GM23248 (cell line): ENCODE data around the gene PLCL2. TPM values are rescaled to one million over a fixed set of nuclear protein-coding genes. Genes with fewer than 3 reads are reported as not detected.
A peak's percentile ranks its signal among the peaks of the same experiment; 100 is the strongest.

Experiments
- DNase-seq: peaks from one replicate; pipeline ENCODE4 v3.0.0-alpha.2; 2015
- H2AFZ ChIP-seq: fragments of 200-600 bp; sonication (generic); 2 replicates; pipeline ENCODE4 v1.6.1; 2016; ENCODE audit warnings: antibody characterized with exemption
- H3F3A ChIP-seq: fragments of 200-600 bp; sonication (generic); 2 replicates; pipeline ENCODE4 v1.6.1; 2016; ENCODE audit warnings: mild to moderate bottlenecking, antibody characterized with exemption, mixed run types; ENCODE audit not compliant: insufficient read depth
- H3K27ac ChIP-seq: fragments of 200-600 bp; sonication (generic); 2 replicates; pipeline ENCODE4 v1.5.1; 2016; ENCODE audit warnings: mild to moderate bottlenecking
- H3K27me3 ChIP-seq: fragments of 200-600 bp; sonication (generic); replicated peaks from 2 replicates; pipeline ENCODE4 v1.6.1; 2016; ENCODE audit warnings: mild to moderate bottlenecking; ENCODE audit not compliant: insufficient read depth
- H3K36me3 ChIP-seq: fragments of 200-600 bp; sonication (generic); 2 replicates; pipeline ENCODE4 v1.6.1; 2016; ENCODE audit warnings: low read depth, mild to moderate bottlenecking
- H3K4me1 ChIP-seq: fragments of 200-600 bp; sonication (generic); 2 replicates; pipeline ENCODE4 v1.6.1; 2016; ENCODE audit warnings: mild to moderate bottlenecking; ENCODE audit not compliant: insufficient read depth
- H3K4me2 ChIP-seq: fragments of 200-600 bp; sonication (generic); one replicate; pipeline ENCODE4 v1.6.1; 2016; ENCODE audit warnings: mild to moderate bottlenecking; ENCODE audit not compliant: unreplicated experiment
- H3K4me3 ChIP-seq: fragments of 200-600 bp; sonication (generic); 2 replicates; pipeline ENCODE4 v1.5.1; 2016; ENCODE audit warnings: mild to moderate bottlenecking
- H3K79me2 ChIP-seq: fragments of 200-600 bp; sonication (generic); 2 replicates; pipeline ENCODE4 v1.6.1; 2016; ENCODE audit warnings: mild to moderate bottlenecking; ENCODE audit not compliant: insufficient read depth
- H3K9ac ChIP-seq: fragments of 200-600 bp; sonication (generic); 2 replicates; pipeline ENCODE4 v1.6.1; 2016; ENCODE audit warnings: mild to moderate bottlenecking
- H3K9me2 ChIP-seq: fragments of 200-600 bp; sonication (generic); 2 replicates; pipeline ENCODE4 v1.6.1; 2016; ENCODE audit warnings: mixed run types, mild to moderate bottlenecking, moderate library complexity; ENCODE audit not compliant: insufficient read depth
- H3K9me3 ChIP-seq: fragments of 200-600 bp; sonication (generic); one replicate; pipeline ENCODE4 v1.6.1; 2017; ENCODE audit warnings: low read depth
- H4K20me1 ChIP-seq: fragments of 200-600 bp; sonication (generic); 2 replicates; pipeline ENCODE4 v1.6.0; 2016; ENCODE audit not compliant: insufficient read depth
- EZH2 ChIP-seq: fragments of 200-600 bp; sonication (generic); IDR thresholded peaks from 2 replicates; pipeline ENCODE4 v1.6.1; 2018; ENCODE audit warnings: antibody characterized with exemption, mild to moderate bottlenecking; ENCODE audit not compliant: insufficient read depth, poor library complexity, severe bottlenecking
- EZH2phosphoT487 ChIP-seq: fragments of 200-600 bp; sonication (generic); IDR thresholded peaks from 2 replicates; pipeline ENCODE4 v1.6.1; 2018; ENCODE audit warnings: antibody characterized with exemption, moderate library complexity, mild to moderate bottlenecking, low read depth; ENCODE audit not compliant: insufficient read depth
- WGBS, 2 experiments: methylation state at CpG; one replicate each; pipeline ENCODE4 v1.1.6; 2015 to 2017; ENCODE audit warnings: low lambda C conversion rate in 2 of 2, low coverage in 1 of 2; ENCODE audit errors: missing lambda C conversion rate in 2 of 2; 5-methylcytosine and 5-hydroxymethylcytosine counted together
- in situ Hi-C: fragments of 300-500 bp; cut with MboI; formaldehyde crosslinking; loops from 2 replicates; pipeline ENCODE4 v1.15.0; 2020
- polyA plus RNA-seq: library from polyadenylated mRNA; unstranded; fragments of >200 nt; fragmentation: Nextera tagmentation; extraction: Ambion mirVana; gene quantifications from 2 replicates; pipeline ENCODE4 v1.2.1, GENCODE V29; 2016
- total RNA-seq: library from RNA; depleted of rRNA; stranded (reverse); fragments of >200 nt; shearing (Covaris generic); gene quantifications from 2 replicates; pipeline ENCODE4 v1.2.3, GENCODE V29; 2014

Gene PLCL2
- total and polyA plus RNA-seq, 2 experiments from 2014 or later = 1.4 to 5.1 TPM

DNA sequence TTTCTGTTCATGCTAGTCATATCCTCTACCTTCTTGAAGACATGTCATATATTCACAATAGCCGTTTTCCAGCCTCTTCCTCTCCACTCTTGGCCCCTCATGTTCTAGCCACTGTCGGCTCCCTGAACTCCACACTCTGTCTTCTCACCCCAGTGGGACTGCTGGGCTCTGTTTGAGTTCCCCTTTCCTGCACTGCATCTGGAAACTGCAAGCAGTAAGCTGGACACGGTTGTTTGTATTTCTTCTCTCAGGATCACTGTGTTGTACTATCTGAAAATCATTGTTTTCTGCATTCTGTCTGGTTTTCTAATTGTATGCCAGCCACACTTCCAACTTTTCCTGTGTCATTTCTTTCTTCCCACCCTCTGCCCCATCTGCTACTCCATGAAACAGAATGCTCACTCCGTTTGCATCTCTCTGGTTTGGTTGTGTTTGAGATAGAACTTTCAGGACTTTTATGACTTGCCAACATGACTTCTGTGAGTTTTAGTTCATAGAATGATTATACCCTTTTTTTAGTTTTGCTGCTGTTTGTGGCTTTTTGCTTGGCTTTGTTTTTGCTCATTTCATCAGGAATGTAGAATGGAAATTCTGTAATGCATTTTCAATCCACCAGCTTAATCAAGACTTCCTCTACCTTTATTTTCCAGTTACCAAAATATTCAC lies 192.3 kb downstream of the PLCL2 start:
- Histone ChIP-seq H3K9me2 (no peaks in the 10 kb centered on the region), H4K20me1 (no peaks in the 10 kb centered on the region), H3K36me3 (no peaks in the 10 kb centered on the region), H3K4me3 (no peak overlapping the region), H3K79me2 (no peaks in the 10 kb centered on the region), H2AFZ (no peak overlapping the region), H3K9ac (no peak overlapping the region), H3F3A (no peaks in the 10 kb centered on the region), H3K27me3 (no peaks in the 10 kb centered on the region), H3K9me3 (no peaks in the 10 kb centered on the region), H3K27ac (no peak overlapping the region), H3K4me2 (no peak overlapping the region), H3K4me1 (no peaks in the 10 kb centered on the region)
- DNase-seq = no peak
- WGBS, 2 experiments = 34 to 39% methylated on average over 4 of the region's 4 CpGs
- in situ Hi-C loops = no loop called here
- no peak for TF ChIP-seq EZH2
- TF ChIP-seq EZH2phosphoT487 = no peak

DNA sequence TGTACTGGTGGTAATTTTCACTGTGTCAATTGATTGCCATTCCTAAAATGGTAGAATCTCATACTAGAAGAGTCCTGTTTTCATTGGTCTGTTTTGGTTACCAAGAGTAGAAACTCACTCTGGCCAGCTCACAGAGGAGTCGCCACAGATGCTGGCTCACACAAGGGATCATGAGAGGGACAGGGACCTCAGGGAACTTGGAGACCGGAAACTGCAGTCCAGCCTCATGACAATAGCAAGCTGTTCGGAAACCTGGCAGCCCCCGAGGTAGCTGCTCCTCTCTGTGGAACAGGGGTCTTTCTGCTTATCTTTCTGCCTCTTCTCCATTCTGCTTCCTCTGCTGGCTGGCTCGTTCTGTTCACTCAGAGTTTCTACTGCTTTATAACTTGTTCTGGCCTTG lies 192.9 kb downstream of the PLCL2 start:
- Histone ChIP-seq H3K9me2 (no peaks in the 10 kb centered on the region), H3K4me1 (no peaks in the 10 kb centered on the region), H3K36me3 (no peaks in the 10 kb centered on the region), H2AFZ (no peak overlapping the region), H3K9ac (no peak overlapping the region), H3K9me3 (no peaks in the 10 kb centered on the region), H3K4me2 (no peak overlapping the region), H3K79me2 (no peaks in the 10 kb centered on the region), H3F3A (no peaks in the 10 kb centered on the region), H4K20me1 (no peaks in the 10 kb centered on the region), H3K27ac (no peak overlapping the region), H3K27me3 (no peaks in the 10 kb centered on the region), H3K4me3 (no peak overlapping the region)
- WGBS, 2 experiments = 70 to 71% methylated on average over 5 of the region's 5 CpGs
- TF ChIP-seq EZH2phosphoT487 (no peak), EZH2 (no peak)
- peak; percentile 7 for DNase-seq
- in situ Hi-C loops = no loop called here

DNA sequence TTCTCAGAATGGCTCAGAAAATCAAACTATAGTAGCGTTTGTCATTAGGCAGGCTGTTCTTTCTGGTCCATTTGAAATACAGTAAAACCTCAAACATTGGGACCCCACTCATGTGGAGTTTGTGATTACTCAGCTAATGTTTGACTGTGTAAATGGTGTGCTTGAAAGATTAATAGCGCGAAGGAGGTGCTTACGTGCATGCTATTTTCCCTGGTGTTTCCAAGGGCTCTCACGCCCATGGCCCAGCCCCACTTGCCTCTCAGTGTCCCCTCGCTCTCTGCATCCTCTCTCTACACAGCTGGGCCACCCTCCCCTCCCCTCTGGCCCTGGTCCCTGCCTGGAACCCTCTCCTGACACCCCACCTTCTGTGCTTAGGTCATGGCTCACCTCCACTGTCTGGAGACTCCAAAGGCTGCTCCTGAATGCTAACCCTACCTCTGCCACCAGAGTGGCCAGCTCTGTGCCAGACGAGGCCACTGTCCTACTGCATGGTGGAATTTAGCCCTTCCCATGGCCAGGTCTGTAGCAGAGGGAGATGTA lies 194.2 kb downstream of the PLCL2 start:
- no peaks in the 10 kb centered on the region for H3F3A ChIP-seq
- no peaks in the 10 kb centered on the region for H3K79me2 ChIP-seq
- H3K27me3 ChIP-seq = no peaks in the 10 kb centered on the region
- H3K36me3 ChIP-seq = no peaks in the 10 kb centered on the region
- no peaks in the 10 kb centered on the region for H3K9me3 ChIP-seq
- no peak overlapping the region for H3K9ac ChIP-seq
- WGBS, 2 experiments = 91 to 93% methylated on average over 7 of the region's 7 CpGs
- no peak overlapping the region for H3K4me3 ChIP-seq
- no peak overlapping the region for H3K27ac ChIP-seq
- in situ Hi-C loops = no loop called here
- no peak overlapping the region for H3K4me2 ChIP-seq
- H3K4me1 ChIP-seq = no peaks in the 10 kb centered on the region
- TF ChIP-seq EZH2 (no peak), EZH2phosphoT487 (no peak)
- no peaks in the 10 kb centered on the region for H3K9me2 ChIP-seq
- no peaks in the 10 kb centered on the region for H4K20me1 ChIP-seq
- H2AFZ ChIP-seq = no peak overlapping the region
- DNase-seq = no peak

DNA sequence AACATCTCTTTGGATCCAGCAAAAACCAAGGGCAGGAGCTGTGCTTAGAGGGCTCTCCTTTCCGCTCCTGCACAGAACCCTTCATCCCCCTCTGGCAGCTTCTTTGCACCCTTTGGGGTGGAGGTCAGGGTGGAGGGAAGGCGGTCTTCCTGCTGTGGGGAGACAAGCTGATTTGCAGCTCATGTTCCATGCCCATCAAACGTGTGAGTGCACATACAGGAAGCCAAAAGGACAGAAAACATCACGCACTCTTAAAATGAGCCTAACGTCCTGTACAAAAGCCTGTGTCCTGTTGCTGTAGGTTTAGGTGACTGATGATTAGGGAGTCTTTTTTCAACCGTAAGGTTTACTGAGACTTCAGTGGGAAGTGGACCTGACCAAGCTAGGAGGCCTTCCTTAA lies 195.2 kb downstream of the PLCL2 start:
- 81 to 84% methylated on average over 6 of the region's 6 CpGs for WGBS, 2 experiments
- Histone ChIP-seq H3K27me3 (no peaks in the 10 kb centered on the region), H3K9me3 (no peaks in the 10 kb centered on the region), H3K36me3 (no peaks in the 10 kb centered on the region), H3K79me2 (no peaks in the 10 kb centered on the region), H3K4me3 (no peak overlapping the region), H3F3A (no peaks in the 10 kb centered on the region), H3K9ac (no peak overlapping the region), H3K4me2 (no peak overlapping the region), H2AFZ (no peak overlapping the region), H4K20me1 (no peaks in the 10 kb centered on the region), H3K27ac (no peak overlapping the region), H3K9me2 (no peaks in the 10 kb centered on the region), H3K4me1 (no peaks in the 10 kb centered on the region)
- in situ Hi-C loops = no loop called here
- no peak for TF ChIP-seq EZH2
- no peak for TF ChIP-seq EZH2phosphoT487
- DNase-seq = no peak

GRCh38 chr3:17081520-17081919 lies 196.8 kb downstream of the PLCL2 start:
- Histone ChIP-seq H3K9me2 (no peaks in the 10 kb centered on the region), H3K9me3 (no peaks in the 10 kb centered on the region), H3F3A (no peaks in the 10 kb centered on the region), H3K9ac (no peak overlapping the region), H3K4me1 (no peaks in the 10 kb centered on the region), H3K4me3 (no peak overlapping the region), H3K4me2 (no peak overlapping the region), H2AFZ (no peak overlapping the region), H3K27me3 (no peaks in the 10 kb centered on the region), H3K79me2 (no peaks in the 10 kb centered on the region), H4K20me1 (no peaks in the 10 kb centered on the region), H3K36me3 (no peaks in the 10 kb centered on the region), H3K27ac (no peak overlapping the region)
- TF ChIP-seq EZH2phosphoT487 (no peak), EZH2 (no peak)
- in situ Hi-C loops = no loop called here
- 77 to 81% methylated on average over 4 of the region's 4 CpGs for WGBS, 2 experiments
- DNase-seq = no peak
